SK-N-SH (cell line): ENCODE data around the gene KRTAP2-1. TPM values are rescaled to one million over a fixed set of nuclear protein-coding genes. Genes with fewer than 3 reads are reported as not detected.

Source experiments
- CTCF ChIA-PET: fragments of 300-600, 350-600 bp; formaldehyde crosslinking; extraction: SDS; loops from one replicate; lab custom pipeline; 2021; lab: Yijun Ruan, JAX
- POLR2A ChIA-PET: fragments of 350-600 bp; sonication (Branson Sonifier 250); formaldehyde crosslinking; extraction: SDS; loops from one replicate; lab custom pipeline; 2020; ENCODE audit warnings: antibody characterized with exemption, inconsistent platforms; lab: Yijun Ruan, JAX
- DNase-seq: peaks from one replicate; pipeline ENCODE4 v3.0.0; 2012
- H2AFZ ChIP-seq: fragments of 200-600 bp; sonication (generic); 2 replicates; pipeline ENCODE4 v1.8.1; 2016; ENCODE audit warnings: antibody characterized with exemption, mild to moderate bottlenecking, low read depth
- H3F3A ChIP-seq: fragments of 200-600 bp; sonication (generic); replicated peaks from 2 replicates; pipeline ENCODE3; 2016; ENCODE audit warnings: antibody characterized with exemption, mild to moderate bottlenecking; ENCODE audit not compliant: insufficient read depth
- H3K27ac ChIP-seq, 2 experiments: fragments of 200-500 bp in 1 of 2; fragments of 200-600 bp in 1 of 2; sonication (Bioruptor generic) in 1 of 2; sonication (generic), shearing (Covaris generic) in 1 of 2; 2 replicates each; pipeline versions ENCODE4 v1.5.1 to v1.6.1; 2014 to 2016; ENCODE audit warnings: low read depth in 2 of 2, inconsistent platforms in 1 of 2, low read length in 1 of 2, mild to moderate bottlenecking in 1 of 2, mixed read lengths in 1 of 2
- H3K27me3 ChIP-seq: fragments of 200-600 bp; sonication (generic), shearing (Covaris generic); 2 replicates; pipeline ENCODE4 v1.6.1; 2016; ENCODE audit warnings: mixed run types; ENCODE audit not compliant: insufficient read depth
- H3K36me3 ChIP-seq, 2 experiments: fragments of 200-500 bp in 1 of 2; fragments of 200-600 bp in 1 of 2; sonication (Bioruptor generic) in 1 of 2; sonication (generic) in 1 of 2; replicated peaks in 1 of 2; 2 replicates each; pipeline versions ENCODE3 to v1.5.1; 2014 to 2016; ENCODE audit warnings: low read length in 1 of 2, mild to moderate bottlenecking in 1 of 2; ENCODE audit not compliant: insufficient read depth in 2 of 2, control insufficient read depth in 1 of 2
- H3K4me1 ChIP-seq, 2 experiments: fragments of 200-500 bp in 1 of 2; fragments of 200-600 bp in 1 of 2; sonication (Bioruptor generic) in 1 of 2; sonication (generic), shearing (Covaris generic) in 1 of 2; 2 replicates each; pipeline versions ENCODE4 v1.5.1 to v1.6.1; 2014 to 2016; ENCODE audit warnings: low read depth in 1 of 2, low read length in 1 of 2, mixed run types in 1 of 2; ENCODE audit not compliant: insufficient read depth in 2 of 2, control insufficient read depth in 1 of 2
- H3K4me2 ChIP-seq: fragments of 200-600 bp; sonication (generic), shearing (Covaris generic); 2 replicates; pipeline ENCODE4 v1.6.1; 2017; ENCODE audit warnings: mixed run types
- H3K4me3 ChIP-seq, 2 experiments: fragments of 200-500 bp in 1 of 2; fragments of 200-600 bp in 1 of 2; sonication (Bioruptor generic) in 1 of 2; sonication (generic), shearing (Covaris generic) in 1 of 2; 2 replicates each; pipeline versions ENCODE4 v1.5.1 to v1.8.1; 2014 to 2016; ENCODE audit warnings: low read depth in 2 of 2, inconsistent platforms in 1 of 2, low read length in 1 of 2, mild to moderate bottlenecking in 1 of 2, mixed read lengths in 1 of 2, moderate library complexity in 1 of 2
- H3K79me2 ChIP-seq: fragments of 200-600 bp; sonication (generic); 2 replicates; pipeline ENCODE4 v1.8.1; 2017; ENCODE audit warnings: mild to moderate bottlenecking; ENCODE audit not compliant: insufficient read depth
- H3K9ac ChIP-seq: fragments of 200-600 bp; sonication (generic); 2 replicates; pipeline ENCODE4 v1.6.1; 2017; ENCODE audit warnings: mixed run types
- H3K9me2 ChIP-seq: fragments of 200-600 bp; sonication (generic); 2 replicates; pipeline ENCODE4 v1.6.1; 2017; ENCODE audit warnings: mixed run types
- H3K9me3 ChIP-seq: fragments of 200-600 bp; sonication (generic); 2 replicates; pipeline ENCODE4 v1.6.1; 2017; ENCODE audit warnings: mixed run types, mild to moderate bottlenecking, moderate library complexity
- H4K20me1 ChIP-seq: fragments of 200-600 bp; sonication (generic); 2 replicates; pipeline ENCODE4 v1.6.1; 2017; ENCODE audit warnings: mild to moderate bottlenecking, mixed run types; ENCODE audit not compliant: insufficient read depth
- FOXJ3 ChIP-seq: sonication (generic); formaldehyde crosslinking; IDR thresholded peaks from 2 replicates; pipeline ENCODE4 v1.5.1; 2020; ENCODE audit warnings: mild to moderate bottlenecking, missing genetic modification reagents
- GATA2 ChIP-seq: sonication (generic); formaldehyde crosslinking; IDR thresholded peaks from 2 replicates; pipeline ENCODE4 v1.5.0; 2020; ENCODE audit warnings: mild to moderate bottlenecking, missing genetic modification reagents
- MEF2A ChIP-seq: IDR thresholded peaks from 2 replicates; pipeline ENCODE4 v1.4.0; 2012; ENCODE audit warnings: low read depth, borderline replicate concordance
- NFIC ChIP-seq: IDR thresholded peaks from 2 replicates; pipeline ENCODE4 v1.4.0; 2012; ENCODE audit warnings: borderline replicate concordance
- RCOR1 ChIP-seq: fragments of 150-350 bp; IDR thresholded peaks from 2 replicates; pipeline ENCODE4 v1.6.1; 2017; ENCODE audit warnings: antibody characterized with exemption, low read length
- RFX5 ChIP-seq: IDR thresholded peaks from 2 replicates; pipeline ENCODE4 v1.6.1; 2012; ENCODE audit warnings: mild to moderate bottlenecking, improper control_type of control experiment, low read length
- RXRA ChIP-seq: IDR thresholded peaks from 2 replicates; pipeline ENCODE4 v1.4.0; 2012; ENCODE audit warnings: low read depth, mild to moderate bottlenecking, borderline replicate concordance
- TAF1 ChIP-seq: IDR thresholded peaks from 2 replicates; pipeline ENCODE4 v1.6.1; 2012; ENCODE audit warnings: low read depth, mild to moderate bottlenecking, low read length, moderate library complexity, borderline replicate concordance
- TCF12 ChIP-seq: IDR thresholded peaks from 2 replicates; pipeline ENCODE4 v1.4.0; 2012
- whole genome bisulfite sequencing: methylation state at CpG from one replicate; pipeline ENCODE4 v1.1.6; 2017; ENCODE audit warnings: low lambda C conversion rate; 5-methylcytosine and 5-hydroxymethylcytosine counted together
- polyA plus RNA-seq, 3 experiments: library from polyadenylated mRNA; depleted of rRNA; stranded (reverse); fragments of >200 nt; gene quantifications; 2 replicates each; pipeline ENCODE4 v1.2.3, GENCODE V29; 2012
- TF ChIP-seq, protein P1 (sequence below): IDR thresholded peaks from 2 replicates; pipeline ENCODE4 v1.4.0; 2012; ENCODE audit warnings: low read depth, borderline replicate concordance
- TF ChIP-seq, protein P2 (sequence below): IDR thresholded peaks from 2 replicates; pipeline ENCODE4 v1.4.0; 2012; ENCODE audit warnings: low read depth, borderline replicate concordance
- TF ChIP-seq, protein P3 (sequence below): fragments of 150-350 bp; IDR thresholded peaks from 2 replicates; pipeline ENCODE4 v1.6.1; 2016; ENCODE audit warnings: mild to moderate bottlenecking, low read depth, low read length
- TF ChIP-seq, protein P4 (sequence below): fragments of 150-350 bp; IDR thresholded peaks from 2 replicates; pipeline ENCODE4 v1.6.1; 2017; ENCODE audit warnings: antibody characterized with exemption, low read length, low read depth, borderline replicate concordance

KRTAP2-1 gene
- polyA plus RNA-seq, 1 of the 3 experiments (the other 2 are of a cell fraction): not detected

DNA sequence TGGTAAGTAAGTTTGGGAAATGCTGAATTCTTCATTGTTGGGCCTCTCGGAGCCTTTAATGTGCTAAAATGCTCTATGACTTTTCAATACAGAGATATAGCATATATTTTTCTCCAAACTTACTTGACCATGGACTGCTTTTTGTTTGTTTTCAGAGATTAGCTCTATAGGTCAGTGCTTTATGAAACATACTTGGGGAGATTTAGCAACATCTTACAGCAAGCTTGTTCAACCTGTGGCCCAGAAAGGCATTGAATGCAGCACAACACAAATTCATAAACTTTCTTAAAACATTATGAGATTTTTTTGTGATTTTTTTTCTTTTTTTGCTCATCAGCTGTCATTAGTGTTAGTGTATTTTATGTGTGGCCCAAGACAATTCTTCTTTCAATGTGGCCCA lies 37.2 kb downstream of the KRTAP2-1 start:
- H3K27ac ChIP-seq: no peak overlapping the region
- H3F3A ChIP-seq: no peaks in the 10 kb centered on the region
- POLR2A ChIA-PET: no interaction called here
- WGBS: 6% methylated on average over 1 of the region's 1 CpG
- H3K36me3 ChIP-seq: no peaks in the 10 kb centered on the region
- peaks cover 31% of the 10 kb centered on the region; the same call in 1 of the 2 replicates for H3K27me3 ChIP-seq
- no peaks in the 10 kb centered on the region for H3K79me2 ChIP-seq
- H3K9ac ChIP-seq: no peak overlapping the region
- no peak overlapping the region for H2AFZ ChIP-seq
- H3K9me3 ChIP-seq: no peaks in the 10 kb centered on the region
- CTCF ChIA-PET: interaction anchor here (0.6 kb wide), 1 partner anchor 73 kb away, joined by 3 read pairs; no protein-coding TSS in a partner anchor
- no peak for DNase-seq
- no peak overlapping the region for H3K4me2 ChIP-seq
- no peaks in the 10 kb centered on the region for H3K9me2 ChIP-seq
- TF ChIP-seq RXRA (no peak), TAF1 (no peak), FOXJ3 (CRISPR knock-in tag) (no peak), NFIC (no peak), RFX5 (no peak), RCOR1 (no peak), GATA2 (CRISPR knock-in tag) (no peak), TCF12 (no peak)
- TF ChIP-seq, protein P1, sequence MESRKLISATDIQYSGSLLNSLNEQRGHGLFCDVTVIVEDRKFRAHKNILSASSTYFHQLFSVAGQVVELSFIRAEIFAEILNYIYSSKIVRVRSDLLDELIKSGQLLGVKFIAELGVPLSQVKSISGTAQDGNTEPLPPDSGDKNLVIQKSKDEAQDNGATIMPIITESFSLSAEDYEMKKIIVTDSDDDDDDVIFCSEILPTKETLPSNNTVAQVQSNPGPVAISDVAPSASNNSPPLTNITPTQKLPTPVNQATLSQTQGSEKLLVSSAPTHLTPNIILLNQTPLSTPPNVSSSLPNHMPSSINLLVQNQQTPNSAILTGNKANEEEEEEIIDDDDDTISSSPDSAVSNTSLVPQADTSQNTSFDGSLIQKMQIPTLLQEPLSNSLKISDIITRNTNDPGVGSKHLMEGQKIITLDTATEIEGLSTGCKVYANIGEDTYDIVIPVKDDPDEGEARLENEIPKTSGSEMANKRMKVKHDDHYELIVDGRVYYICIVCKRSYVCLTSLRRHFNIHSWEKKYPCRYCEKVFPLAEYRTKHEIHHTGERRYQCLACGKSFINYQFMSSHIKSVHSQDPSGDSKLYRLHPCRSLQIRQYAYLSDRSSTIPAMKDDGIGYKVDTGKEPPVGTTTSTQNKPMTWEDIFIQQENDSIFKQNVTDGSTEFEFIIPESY: no peak
- no peaks in the 10 kb centered on the region for H3K4me1 ChIP-seq
- no peaks in the 10 kb centered on the region for H4K20me1 ChIP-seq
- H3K4me3 ChIP-seq: no peak overlapping the region

DNA sequence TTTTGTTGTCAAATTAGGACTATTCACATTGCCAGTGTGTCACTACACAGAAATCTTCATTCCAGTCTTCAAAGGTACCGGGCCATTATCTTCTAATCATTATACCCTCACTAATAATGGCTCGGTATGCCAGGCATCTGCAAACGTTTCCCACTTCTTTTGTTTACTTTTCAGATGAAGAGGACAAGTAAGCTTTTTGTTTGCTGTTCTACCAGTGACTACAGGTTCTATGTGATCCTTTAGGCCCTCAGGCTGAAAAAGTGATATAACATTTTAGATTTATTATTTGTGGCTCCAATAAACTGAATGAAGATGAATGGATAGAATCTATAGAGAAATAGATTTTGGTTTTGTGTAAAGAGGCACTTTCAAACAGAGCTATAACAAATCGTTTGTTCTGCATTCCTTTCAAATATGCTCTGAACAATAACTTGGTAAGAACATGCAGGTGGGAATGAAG lies 37.8 kb downstream of the KRTAP2-1 start:
- H3K9ac ChIP-seq: no peak overlapping the region
- no peaks in the 10 kb centered on the region for H3K36me3 ChIP-seq
- no peaks in the 10 kb centered on the region for H3F3A ChIP-seq
- no peak overlapping the region for H2AFZ ChIP-seq
- 3% methylated on average over 4 of the region's 4 CpGs for WGBS
- H3K4me2 ChIP-seq: no peak overlapping the region
- no peak for TF ChIP-seq MEF2A
- no peak for TF ChIP-seq RCOR1
- no peak for DNase-seq
- CTCF ChIA-PET: interaction anchor here (0.6 kb wide), 1 partner anchor 73 kb away, joined by 3 read pairs; no protein-coding TSS in a partner anchor
- H3K4me3 ChIP-seq: no peak overlapping the region
- no peaks in the 10 kb centered on the region for H4K20me1 ChIP-seq
- H3K4me1 ChIP-seq: no peaks in the 10 kb centered on the region
- POLR2A ChIA-PET: no interaction called here
- no peak overlapping the region for H3K27ac ChIP-seq
- peaks cover 30% of the 10 kb centered on the region; the same call in 1 of the 2 replicates for H3K27me3 ChIP-seq
- no peaks in the 10 kb centered on the region for H3K9me3 ChIP-seq
- H3K79me2 ChIP-seq: no peaks in the 10 kb centered on the region
- H3K9me2 ChIP-seq: no peaks in the 10 kb centered on the region

DNA sequence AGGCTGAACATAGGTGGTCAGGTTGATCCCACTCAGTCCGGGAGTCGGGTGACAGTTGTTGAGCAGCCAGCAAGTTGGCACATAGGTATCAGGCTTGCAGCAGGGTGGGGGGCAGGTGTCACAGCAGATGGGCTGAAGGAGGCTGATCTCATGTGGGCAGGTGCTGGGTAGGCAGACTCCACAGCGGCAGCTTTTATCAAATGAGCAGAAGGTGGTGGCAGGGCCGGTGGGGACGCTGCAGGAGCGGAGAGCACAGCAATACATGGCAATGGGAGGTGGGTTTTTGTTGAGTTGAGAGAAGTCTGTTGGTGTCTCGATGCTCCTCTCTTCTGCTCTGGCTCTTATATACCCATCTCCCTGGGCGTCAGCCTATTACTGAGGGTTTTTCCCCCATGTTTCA lies 38.3 kb downstream of the KRTAP2-1 start, which contains the start of gene KRTAP3-1:
KRTAP3-1 (minus strand) TSS at position 318 of the 400 bp plus-strand sequence; CDS start at position 264, 54 bp downstream.
- Histone ChIP-seq H3K9me3 (no peaks in the 10 kb centered on the region), H3K9ac (no peak within 1 kb of the TSS), H3K27me3 (peaks cover 33% of the 10 kb centered on the region; the same call in 1 of the 2 replicates), H3K27ac (no peak within 1 kb of the TSS), H3K4me1 (no peaks in the 10 kb centered on the region), H3F3A (no peaks in the 10 kb centered on the region), H3K4me3 (no peak within 1 kb of the TSS), H3K9me2 (no peaks in the 10 kb centered on the region), H3K79me2 (no peaks in the 10 kb centered on the region), H2AFZ (no peak within 1 kb of the TSS), H4K20me1 (no peaks in the 10 kb centered on the region), H3K36me3 (no peaks in the 10 kb centered on the region), H3K4me2 (no peak within 1 kb of the TSS)
- CTCF ChIA-PET: no interaction called here
- DNase-seq: no peak
- POLR2A ChIA-PET: no interaction called here
- WGBS: 21% methylated on average over 7 of the region's 8 CpGs
- TF ChIP-seq, protein P2, sequence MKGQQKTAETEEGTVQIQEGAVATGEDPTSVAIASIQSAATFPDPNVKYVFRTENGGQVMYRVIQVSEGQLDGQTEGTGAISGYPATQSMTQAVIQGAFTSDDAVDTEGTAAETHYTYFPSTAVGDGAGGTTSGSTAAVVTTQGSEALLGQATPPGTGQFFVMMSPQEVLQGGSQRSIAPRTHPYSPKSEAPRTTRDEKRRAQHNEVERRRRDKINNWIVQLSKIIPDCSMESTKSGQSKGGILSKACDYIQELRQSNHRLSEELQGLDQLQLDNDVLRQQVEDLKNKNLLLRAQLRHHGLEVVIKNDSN: no peak
- TF ChIP-seq, protein P1: no peak
- TF ChIP-seq, protein P3, sequence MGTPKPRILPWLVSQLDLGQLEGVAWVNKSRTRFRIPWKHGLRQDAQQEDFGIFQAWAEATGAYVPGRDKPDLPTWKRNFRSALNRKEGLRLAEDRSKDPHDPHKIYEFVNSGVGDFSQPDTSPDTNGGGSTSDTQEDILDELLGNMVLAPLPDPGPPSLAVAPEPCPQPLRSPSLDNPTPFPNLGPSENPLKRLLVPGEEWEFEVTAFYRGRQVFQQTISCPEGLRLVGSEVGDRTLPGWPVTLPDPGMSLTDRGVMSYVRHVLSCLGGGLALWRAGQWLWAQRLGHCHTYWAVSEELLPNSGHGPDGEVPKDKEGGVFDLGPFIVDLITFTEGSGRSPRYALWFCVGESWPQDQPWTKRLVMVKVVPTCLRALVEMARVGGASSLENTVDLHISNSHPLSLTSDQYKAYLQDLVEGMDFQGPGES: no peak
- TF ChIP-seq, protein P4, sequence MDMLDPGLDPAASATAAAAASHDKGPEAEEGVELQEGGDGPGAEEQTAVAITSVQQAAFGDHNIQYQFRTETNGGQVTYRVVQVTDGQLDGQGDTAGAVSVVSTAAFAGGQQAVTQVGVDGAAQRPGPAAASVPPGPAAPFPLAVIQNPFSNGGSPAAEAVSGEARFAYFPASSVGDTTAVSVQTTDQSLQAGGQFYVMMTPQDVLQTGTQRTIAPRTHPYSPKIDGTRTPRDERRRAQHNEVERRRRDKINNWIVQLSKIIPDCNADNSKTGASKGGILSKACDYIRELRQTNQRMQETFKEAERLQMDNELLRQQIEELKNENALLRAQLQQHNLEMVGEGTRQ: no peak
